Measurements from ENCODE around the gene PDE4D.
A peak's percentile ranks its signal among the peaks of the same experiment; 100 is the strongest.

Gene PDE4D

DNA sequence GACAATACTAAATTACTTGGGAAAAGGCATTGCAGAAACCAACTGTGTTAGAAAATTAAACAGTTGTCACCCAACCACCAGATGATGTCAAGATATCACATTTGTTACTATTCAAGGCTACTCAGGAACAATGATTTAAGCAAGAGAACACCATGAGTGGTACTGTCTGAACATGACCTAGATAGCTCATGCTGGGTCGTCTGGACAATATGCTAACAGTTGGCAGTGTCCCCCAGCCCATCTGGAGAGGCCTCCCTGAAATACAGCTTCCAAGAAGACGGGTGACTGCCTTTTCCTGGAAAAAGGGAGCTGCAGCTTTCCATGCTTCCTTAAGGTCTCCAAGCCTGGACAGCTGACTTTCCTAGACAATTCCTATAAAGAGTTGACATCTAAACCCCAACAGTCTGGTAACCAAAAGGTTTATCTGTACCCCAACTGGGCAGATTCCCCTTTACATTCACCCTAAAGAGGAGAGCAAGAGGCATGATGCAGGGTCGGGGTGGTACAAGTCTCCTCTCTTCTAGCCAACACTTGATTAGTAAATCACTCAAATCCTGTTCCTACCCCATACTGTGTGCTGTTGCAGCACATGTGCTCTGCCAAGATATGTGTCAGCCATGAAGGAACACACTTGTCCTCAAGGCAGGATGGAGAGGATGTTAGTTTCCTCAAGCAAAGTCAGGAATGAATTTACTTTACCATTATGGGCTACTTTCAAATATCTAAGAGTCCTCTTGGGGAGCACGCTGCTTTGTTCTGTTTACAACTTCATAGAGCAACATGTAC lies 433.0 kb downstream of the PDE4D start:
- DNase-seq (ENCODE audit: insufficient read length, low spot score) (no peak), FAIRE-seq (no peak)
- no peak for TF ChIP-seq CTCF (IDR thresholded peaks at IDR 0.05; ENCODE audit: insufficient read depth, missing control alignments)

GRCh38 chr5:59458966-59459729 lies 434.4 kb downstream of the PDE4D start:
- no peak for TF ChIP-seq CTCF (IDR thresholded peaks at IDR 0.05; ENCODE audit: insufficient read depth, missing control alignments)
- no peak for FAIRE-seq
- no peak for DNase-seq (ENCODE audit: insufficient read length, low spot score)

DNA sequence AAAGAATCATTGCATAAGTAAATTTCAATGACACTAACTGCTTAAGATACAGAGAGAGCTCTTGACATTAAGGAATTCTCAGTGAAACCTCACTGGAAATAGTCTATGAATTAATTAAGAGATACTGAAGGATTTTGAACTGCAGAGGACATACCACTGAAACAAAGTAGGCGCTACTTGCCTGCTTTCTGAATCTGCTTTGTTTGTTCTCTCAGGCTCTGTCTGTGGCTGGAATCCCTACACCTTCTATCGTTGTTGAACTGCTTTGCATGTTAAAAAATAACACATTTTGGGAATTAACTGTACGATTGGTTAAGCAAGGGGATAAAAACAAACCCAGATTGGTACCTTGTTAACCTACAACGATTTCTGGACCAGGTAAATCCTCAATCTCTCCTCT lies 435.2 kb downstream of the PDE4D start:
- TF ChIP-seq CTCF (IDR thresholded peaks at IDR 0.05; ENCODE audit: insufficient read depth, missing control alignments) = no peak
- FAIRE-seq = peak; percentile 51
- no peak for DNase-seq (ENCODE audit: insufficient read length, low spot score)

DNA sequence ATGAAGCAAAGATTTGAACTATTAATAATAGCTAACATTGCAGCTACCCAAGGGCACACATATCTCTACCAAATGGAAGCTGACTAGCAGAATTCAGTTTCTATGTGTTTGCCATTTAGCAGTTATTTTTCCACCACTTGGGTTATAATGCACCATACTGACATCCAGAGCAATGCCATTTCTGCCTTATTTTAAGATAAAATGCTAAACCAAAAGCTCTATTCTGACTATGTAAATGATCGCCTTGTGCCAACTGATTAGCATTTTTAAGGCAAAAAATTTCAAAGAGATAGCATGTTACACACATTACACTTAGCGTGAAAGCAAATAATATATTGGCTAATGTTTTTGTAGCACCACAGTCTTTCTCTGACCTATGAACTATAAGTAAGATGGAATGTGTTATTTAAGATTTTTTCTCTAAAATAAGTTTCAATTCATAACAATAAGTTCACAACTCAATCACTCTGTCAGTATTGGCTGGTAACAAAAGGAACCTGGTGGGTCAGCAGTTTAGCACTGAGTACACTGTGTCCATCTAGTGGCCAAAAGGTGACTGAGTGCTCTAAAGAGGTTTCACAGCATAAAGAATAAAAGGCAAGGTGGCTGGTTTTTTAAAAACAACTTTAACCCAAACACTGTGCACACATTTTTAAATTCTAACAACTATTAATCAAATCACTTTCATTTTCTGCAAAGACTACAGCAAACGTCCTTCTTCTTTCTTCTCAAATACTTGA lies 443.5 kb downstream of the PDE4D start:
- no peak for FAIRE-seq

DNA sequence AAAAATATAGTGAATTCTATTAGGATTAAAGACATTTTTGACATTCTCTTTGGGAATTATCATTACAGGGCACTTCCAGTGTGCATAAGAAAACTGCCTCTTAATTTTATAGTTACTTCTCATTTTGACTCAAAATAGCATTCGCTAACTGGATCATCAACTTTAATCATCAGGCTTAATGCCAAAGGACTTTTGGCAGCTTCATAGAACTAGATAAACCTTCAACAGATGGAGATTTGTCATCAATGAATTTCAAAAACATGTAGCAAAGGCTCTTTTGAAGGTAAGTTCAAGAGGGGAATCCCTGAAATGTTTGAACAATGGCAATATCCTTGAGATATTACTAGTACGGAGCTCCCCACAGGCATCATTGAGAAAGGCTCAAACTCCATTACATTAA lies 447.2 kb downstream of the PDE4D start:
- no peak for DNase-seq (ENCODE audit: insufficient read length, low spot score)
- no peak for TF ChIP-seq CTCF (IDR thresholded peaks at IDR 0.05; ENCODE audit: insufficient read depth, missing control alignments)
- FAIRE-seq = no peak

More for the DNA sequence above, 443.5 kb downstream of the PDE4D start:
- DNase-seq (ENCODE audit: insufficient read length, low spot score) = no peak
- TF ChIP-seq CTCF (IDR thresholded peaks at IDR 0.05; ENCODE audit: insufficient read depth, missing control alignments) = no peak

DNA sequence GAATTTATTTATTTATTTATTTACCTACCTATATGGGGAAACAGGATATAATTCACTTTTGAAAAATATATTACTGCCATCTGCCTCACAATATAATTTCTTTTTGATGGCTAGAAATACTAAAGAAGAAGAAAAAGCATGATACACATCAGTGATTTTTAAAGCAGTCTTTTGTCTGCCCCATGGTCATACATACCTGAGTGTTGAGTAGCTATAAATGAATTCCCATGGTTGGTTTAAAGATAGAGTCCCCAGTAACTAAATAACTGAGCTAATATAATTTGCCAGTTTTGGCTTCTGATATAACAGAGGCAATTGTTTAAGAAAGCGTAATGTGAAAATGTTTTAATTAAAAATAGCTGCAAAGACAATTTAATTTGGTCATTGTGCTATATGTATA lies 447.8 kb downstream of the PDE4D start:
- TF ChIP-seq CTCF (IDR thresholded peaks at IDR 0.05; ENCODE audit: insufficient read depth, missing control alignments) = no peak
- FAIRE-seq (no peak), DNase-seq (ENCODE audit: insufficient read length, low spot score) (no peak)
